ENCODE results near the gene PLCB1. TPM values are rescaled to one million over a fixed set of nuclear protein-coding genes. Genes with fewer than 3 reads are reported as not detected.

The PLCB1 gene
- polyA plus RNA-seq, 1 donor (not counting 4 experiments of a cell fraction or from before 2014, with no cell fraction given): 0.37 TPM

DNA sequence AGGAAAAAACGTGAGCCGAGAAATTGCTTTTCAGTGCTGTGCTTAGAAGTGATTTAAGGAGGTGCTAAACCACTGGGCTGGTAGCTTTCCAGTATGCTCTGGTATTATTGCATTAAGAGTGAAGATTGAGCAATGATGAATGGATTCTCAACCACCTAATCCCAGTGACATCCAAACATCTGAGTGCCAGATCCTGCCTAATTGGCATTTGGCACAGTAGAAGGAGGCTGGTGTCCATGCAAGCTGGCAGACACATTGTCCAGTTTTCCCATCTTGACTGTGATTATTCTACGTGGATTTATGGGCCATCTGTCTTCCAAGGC lies 538.8 kb downstream of the PLCB1 start:
- Histone ChIP-seq H3K27ac (ENCODE audit: control insufficient read depth, insufficient read depth, low read length) (no peak overlapping the region), H3K9me1 (ENCODE audit: control insufficient read depth, extremely low read depth, insufficient read depth, low read length) (no peaks in the 10 kb centered on the region), H3K79me2 (ENCODE audit: control insufficient read depth, insufficient read depth, low read length) (no peaks in the 10 kb centered on the region), H3K36me3 (ENCODE audit: control insufficient read depth in 2 of 2, extremely low read depth in 1 of 2, insufficient read depth in 2 of 2, low read length in 2 of 2) (no peaks in the 10 kb centered on the region), H3K4me3 (ENCODE audit: control insufficient read depth in 2 of 3, extremely low read depth in 1 of 3, insufficient read depth in 2 of 3, low read depth in 1 of 3, low read length in 3 of 3) (no peak overlapping the region), H3K27me3 (ENCODE audit: control insufficient read depth, extremely low read depth, insufficient read depth, low read length) (no peaks in the 10 kb centered on the region), H2AFZ (ENCODE audit: control insufficient read depth, low read length) (no peak overlapping the region), H3K9ac (ENCODE audit: control insufficient read depth, extremely low read depth, insufficient read depth, low read length) (no peak overlapping the region), H3K4me2 (ENCODE audit: control insufficient read depth, extremely low read depth, insufficient read depth, low read depth, low read length) (no peak overlapping the region), H4K20me1 (ENCODE audit: control insufficient read depth, extremely low read depth, insufficient read depth, low read length) (no peaks in the 10 kb centered on the region), H3K4me1 (ENCODE audit: control insufficient read depth, extremely low read depth, insufficient read depth, low read length) (no peaks in the 10 kb centered on the region), H3K9me3 (ENCODE audit: control insufficient read depth, low read depth, low read length) (no peaks in the 10 kb centered on the region)
- DNase-seq (ENCODE audit: low read depth, low spot score): no peak
- dilution Hi-C loops (cut with MboI; ENCODE audit: extremely low pct_ligation_motif_present, low sequenced_read_pairs): no loop called here
- TF ChIP-seq, protein P1, sequence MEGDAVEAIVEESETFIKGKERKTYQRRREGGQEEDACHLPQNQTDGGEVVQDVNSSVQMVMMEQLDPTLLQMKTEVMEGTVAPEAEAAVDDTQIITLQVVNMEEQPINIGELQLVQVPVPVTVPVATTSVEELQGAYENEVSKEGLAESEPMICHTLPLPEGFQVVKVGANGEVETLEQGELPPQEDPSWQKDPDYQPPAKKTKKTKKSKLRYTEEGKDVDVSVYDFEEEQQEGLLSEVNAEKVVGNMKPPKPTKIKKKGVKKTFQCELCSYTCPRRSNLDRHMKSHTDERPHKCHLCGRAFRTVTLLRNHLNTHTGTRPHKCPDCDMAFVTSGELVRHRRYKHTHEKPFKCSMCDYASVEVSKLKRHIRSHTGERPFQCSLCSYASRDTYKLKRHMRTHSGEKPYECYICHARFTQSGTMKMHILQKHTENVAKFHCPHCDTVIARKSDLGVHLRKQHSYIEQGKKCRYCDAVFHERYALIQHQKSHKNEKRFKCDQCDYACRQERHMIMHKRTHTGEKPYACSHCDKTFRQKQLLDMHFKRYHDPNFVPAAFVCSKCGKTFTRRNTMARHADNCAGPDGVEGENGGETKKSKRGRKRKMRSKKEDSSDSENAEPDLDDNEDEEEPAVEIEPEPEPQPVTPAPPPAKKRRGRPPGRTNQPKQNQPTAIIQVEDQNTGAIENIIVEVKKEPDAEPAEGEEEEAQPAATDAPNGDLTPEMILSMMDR (optimal IDR thresholded peaks at IDR 0.05 in 1 of 3, IDR thresholded peaks at IDR 0.05 in 1 of 3, conservative IDR thresholded peaks at IDR 0.05 in 1 of 3; ENCODE audit: extremely low read depth in 1 of 3, insufficient read depth in 2 of 3, low read length in 3 of 3): no peak
- FAIRE-seq: no peak

DNA sequence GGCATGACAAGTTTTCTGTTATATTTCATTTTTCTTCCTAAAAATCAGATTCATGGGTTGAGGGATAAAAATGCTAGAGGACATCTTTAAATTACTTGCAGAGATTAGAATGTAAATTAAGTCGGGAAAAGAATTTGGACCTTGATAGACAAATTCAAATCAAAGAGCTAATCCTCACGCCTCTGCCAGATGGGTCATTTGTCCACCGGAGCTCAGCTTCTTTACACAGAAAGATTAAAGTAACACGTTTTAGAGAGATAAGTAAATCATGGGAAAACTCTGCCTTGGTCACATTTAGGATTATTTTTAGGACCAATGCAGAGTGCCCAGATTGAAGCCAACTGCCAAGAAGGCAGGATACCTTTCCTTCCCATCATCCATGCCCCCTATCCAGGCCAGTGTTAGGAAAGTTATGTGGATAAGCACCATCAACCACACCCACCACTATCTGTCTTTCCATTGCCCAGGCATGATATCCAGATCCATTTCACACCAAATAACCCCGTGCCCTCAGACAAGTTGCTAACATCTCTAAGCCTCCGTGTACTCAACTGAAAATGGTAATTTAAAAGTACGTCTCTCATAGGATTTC lies 539.4 kb downstream of the PLCB1 start:
- H2AFZ ChIP-seq (ENCODE audit: control insufficient read depth, low read length): no peak overlapping the region
- dilution Hi-C loops (cut with MboI; ENCODE audit: extremely low pct_ligation_motif_present, low sequenced_read_pairs): no loop called here
- TF ChIP-seq, protein P1 (optimal IDR thresholded peaks at IDR 0.05 in 1 of 3, IDR thresholded peaks at IDR 0.05 in 1 of 3, conservative IDR thresholded peaks at IDR 0.05 in 1 of 3; ENCODE audit: extremely low read depth in 1 of 3, insufficient read depth in 2 of 3, low read length in 3 of 3): no peak
- no peak for TF ChIP-seq EZH2 (IDR thresholded peaks at IDR 0.05; ENCODE audit: low read length)
- no peaks in the 10 kb centered on the region for H3K4me1 ChIP-seq (ENCODE audit: control insufficient read depth, extremely low read depth, insufficient read depth, low read length)
- no peaks in the 10 kb centered on the region for H3K9me3 ChIP-seq (ENCODE audit: control insufficient read depth, low read depth, low read length)
- no peaks in the 10 kb centered on the region for H4K20me1 ChIP-seq (ENCODE audit: control insufficient read depth, extremely low read depth, insufficient read depth, low read length)
- H3K27ac ChIP-seq (ENCODE audit: control insufficient read depth, insufficient read depth, low read length): no peak overlapping the region
- FAIRE-seq: no peak
- no peak overlapping the region for H3K9ac ChIP-seq (ENCODE audit: control insufficient read depth, extremely low read depth, insufficient read depth, low read length)
- no peak for DNase-seq (ENCODE audit: low read depth, low spot score)
- no peaks in the 10 kb centered on the region for H3K27me3 ChIP-seq (ENCODE audit: control insufficient read depth, extremely low read depth, insufficient read depth, low read length)
- no peaks in the 10 kb centered on the region for H3K9me1 ChIP-seq (ENCODE audit: control insufficient read depth, extremely low read depth, insufficient read depth, low read length)
- no peaks in the 10 kb centered on the region for H3K36me3 ChIP-seq (ENCODE audit: control insufficient read depth in 2 of 2, extremely low read depth in 1 of 2, insufficient read depth in 2 of 2, low read length in 2 of 2)
- H3K79me2 ChIP-seq (ENCODE audit: control insufficient read depth, insufficient read depth, low read length): no peaks in the 10 kb centered on the region
- H3K4me3 ChIP-seq (ENCODE audit: control insufficient read depth in 2 of 3, extremely low read depth in 1 of 3, insufficient read depth in 2 of 3, low read depth in 1 of 3, low read length in 3 of 3): no peak overlapping the region
- H3K4me2 ChIP-seq (ENCODE audit: control insufficient read depth, extremely low read depth, insufficient read depth, low read depth, low read length): no peak overlapping the region

All from keratinocyte (primary cell).